GM06990 (cell line): Measurements from ENCODE around the gene CDC42BPA.
A peak's percentile ranks its signal among the peaks of the same experiment; 100 is the strongest.

Experiments
- DNase-seq: peaks from one replicate; pipeline ENCODE4 v3.0.0-alpha.2; 2011; ENCODE audit not compliant: insufficient read length; ENCODE audit errors: extremely low read depth
- H3K27me3 ChIP-seq: replicated peaks from 2 replicates; pipeline ENCODE4 v1.6.0; 2011; ENCODE audit warnings: low read length; ENCODE audit not compliant: control insufficient read depth, insufficient read depth
- H3K36me3 ChIP-seq: 2 replicates; pipeline ENCODE4 v1.5.1; 2011; ENCODE audit warnings: low read length; ENCODE audit not compliant: control insufficient read depth, insufficient read depth
- H3K4me3 ChIP-seq: replicated peaks from 2 replicates; pipeline ENCODE4 v1.5.1; 2011; ENCODE audit warnings: low read depth, mild to moderate bottlenecking, control low read depth, low read length
- TF ChIP-seq, protein P1 (sequence below): IDR thresholded peaks from 2 replicates; pipeline ENCODE4 v1.5.1; 2011; ENCODE audit warnings: low read length, control low read depth, mild to moderate bottlenecking, inconsistent platforms; ENCODE audit not compliant: insufficient read depth, poor library complexity, severe bottlenecking

CDC42BPA gene

DNA sequence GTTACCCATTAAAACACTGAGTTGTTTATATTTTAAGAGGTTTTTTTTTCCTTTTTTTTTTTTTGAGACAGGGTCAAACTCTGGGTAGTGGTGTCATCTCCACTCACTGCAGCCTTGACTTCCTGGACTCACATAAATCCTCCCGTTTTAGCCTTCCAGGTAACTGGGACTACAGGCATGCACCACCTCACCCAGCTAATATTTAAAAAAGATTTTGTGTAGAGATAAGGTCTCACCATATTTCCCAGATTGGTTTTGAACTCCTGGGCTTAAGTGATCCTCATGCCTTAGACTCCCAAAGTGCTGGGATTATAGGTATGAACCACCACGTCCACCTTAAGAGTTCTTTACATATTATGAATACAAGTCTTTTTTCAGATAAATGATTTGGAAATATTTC is 231.7 kb downstream of the CDC42BPA start:
- TF ChIP-seq, protein P1, sequence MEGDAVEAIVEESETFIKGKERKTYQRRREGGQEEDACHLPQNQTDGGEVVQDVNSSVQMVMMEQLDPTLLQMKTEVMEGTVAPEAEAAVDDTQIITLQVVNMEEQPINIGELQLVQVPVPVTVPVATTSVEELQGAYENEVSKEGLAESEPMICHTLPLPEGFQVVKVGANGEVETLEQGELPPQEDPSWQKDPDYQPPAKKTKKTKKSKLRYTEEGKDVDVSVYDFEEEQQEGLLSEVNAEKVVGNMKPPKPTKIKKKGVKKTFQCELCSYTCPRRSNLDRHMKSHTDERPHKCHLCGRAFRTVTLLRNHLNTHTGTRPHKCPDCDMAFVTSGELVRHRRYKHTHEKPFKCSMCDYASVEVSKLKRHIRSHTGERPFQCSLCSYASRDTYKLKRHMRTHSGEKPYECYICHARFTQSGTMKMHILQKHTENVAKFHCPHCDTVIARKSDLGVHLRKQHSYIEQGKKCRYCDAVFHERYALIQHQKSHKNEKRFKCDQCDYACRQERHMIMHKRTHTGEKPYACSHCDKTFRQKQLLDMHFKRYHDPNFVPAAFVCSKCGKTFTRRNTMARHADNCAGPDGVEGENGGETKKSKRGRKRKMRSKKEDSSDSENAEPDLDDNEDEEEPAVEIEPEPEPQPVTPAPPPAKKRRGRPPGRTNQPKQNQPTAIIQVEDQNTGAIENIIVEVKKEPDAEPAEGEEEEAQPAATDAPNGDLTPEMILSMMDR, result no peak
- no peak for DNase-seq
- H3K4me3 ChIP-seq, result no peak overlapping the region
- no peaks in the 10 kb centered on the region; the same call in 1 of the 2 replicates for H3K27me3 ChIP-seq
- H3K36me3 ChIP-seq, result no peaks in the 10 kb centered on the region

GRCh38 chr1:227082999-227083746 is 235.1 kb downstream of the CDC42BPA start:
- H3K36me3 ChIP-seq, result no peaks in the 10 kb centered on the region
- DNase-seq, result no peak
- no peak overlapping the region for H3K4me3 ChIP-seq
- no peaks in the 10 kb centered on the region; the same call in 1 of the 2 replicates for H3K27me3 ChIP-seq
- TF ChIP-seq, protein P1, result no peak

DNA sequence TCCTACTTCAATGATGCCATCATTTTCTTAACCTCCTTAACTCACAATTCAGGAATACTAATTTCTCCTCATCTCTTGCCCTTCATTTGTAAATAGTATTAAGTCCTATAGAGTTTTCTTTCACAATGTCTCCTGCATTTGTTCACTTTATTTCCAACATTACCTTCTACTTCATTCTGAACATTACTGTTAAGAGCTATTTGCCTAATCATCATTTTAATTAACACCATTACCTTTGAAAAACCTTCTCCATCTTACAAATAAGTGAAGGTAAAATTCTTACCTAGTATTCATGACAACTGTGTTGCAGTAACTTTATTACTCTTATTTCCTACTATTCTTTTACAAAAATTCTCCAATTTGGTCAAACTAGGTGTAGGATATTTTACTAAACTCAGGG is 240.5 kb downstream of the CDC42BPA start:
- Histone ChIP-seq H3K27me3 (no peaks in the 10 kb centered on the region), H3K4me3 (no peak overlapping the region), H3K36me3 (no peaks in the 10 kb centered on the region)
- no peak for DNase-seq
- TF ChIP-seq, protein P1, result no peak

GRCh38 chr1:227073786-227074185 is 244.5 kb downstream of the CDC42BPA start:
- Histone ChIP-seq H3K4me3 (no peak overlapping the region), H3K36me3 (no peaks in the 10 kb centered on the region), H3K27me3 (no peaks in the 10 kb centered on the region)
- no peak for DNase-seq
- TF ChIP-seq, protein P1, result no peak

DNA sequence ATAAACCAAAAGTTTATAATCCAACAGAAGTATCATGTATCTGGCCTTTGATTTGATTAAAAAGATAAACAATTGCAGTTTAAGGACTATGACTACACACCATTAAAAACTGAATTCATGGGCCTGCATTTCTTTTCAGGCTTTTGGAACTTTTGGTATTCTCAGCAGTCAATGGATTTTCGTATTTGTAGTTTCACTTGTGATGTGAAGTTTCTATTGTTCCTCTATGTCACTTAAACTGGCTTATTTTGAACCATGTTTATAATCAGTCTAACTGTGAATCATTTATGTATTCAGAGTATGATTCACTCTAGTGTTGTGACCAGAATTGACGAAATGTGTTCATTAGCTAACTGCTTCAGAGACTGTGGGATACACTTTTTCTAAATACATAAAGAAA is 245.3 kb downstream of the CDC42BPA start:
- no peaks in the 10 kb centered on the region for H3K36me3 ChIP-seq
- no peak overlapping the region for H3K4me3 ChIP-seq
- H3K27me3 ChIP-seq, result no peaks in the 10 kb centered on the region
- peak; percentile 3 for DNase-seq
- TF ChIP-seq, protein P1, result no peak
